ENCODE measurements around the gene TOMM20.
A peak's percentile ranks its signal among the peaks of the same experiment; 100 is the strongest.

TOMM20 gene

GRCh38 chr1:235127203-235127602, 1.4 kb downstream of the TOMM20 start:
- H3K36me3 ChIP-seq (ENCODE audit: control insufficient read depth, insufficient read depth, low read length), result peaks cover 3% of the 10 kb centered on the region; the same call in 1 of the 2 replicates
- DNase-seq (ENCODE audit: extremely low read depth, insufficient read length), result no peak
- TF ChIP-seq CTCF (IDR thresholded peaks at IDR 0.05; ENCODE audit: insufficient read depth, low read length, poor library complexity, severe bottlenecking), result no peak

GRCh38 chr1:235124665-235125064, 4.0 kb downstream of the TOMM20 start:
- DNase-seq (ENCODE audit: extremely low read depth, insufficient read length), result no peak
- TF ChIP-seq CTCF (IDR thresholded peaks at IDR 0.05; ENCODE audit: insufficient read depth, low read length, poor library complexity, severe bottlenecking), result no peak
- Histone ChIP-seq H3K4me3 (replicated peaks; ENCODE audit: low read depth, low read length) (no peak overlapping the region), H3K27me3 (replicated peaks; ENCODE audit: control insufficient read depth, insufficient read depth, low read length) (no peaks in the 10 kb centered on the region), H3K36me3 (ENCODE audit: control insufficient read depth, insufficient read depth, low read length) (peaks cover 3% of the 10 kb centered on the region; the same call in 1 of the 2 replicates)

More at GRCh38 chr1:235127203-235127602, 1.4 kb downstream of the TOMM20 start:
- Histone ChIP-seq H3K27me3 (replicated peaks; ENCODE audit: control insufficient read depth, insufficient read depth, low read length) (no peaks in the 10 kb centered on the region), H3K4me3 (replicated peaks; ENCODE audit: low read depth, low read length) (peak overlapping the region; percentile 100)

GRCh38 chr1:235124111-235124510, 4.5 kb downstream of the TOMM20 start:
- H3K36me3 ChIP-seq (ENCODE audit: control insufficient read depth, insufficient read depth, low read length), result peaks cover 3% of the 10 kb centered on the region; the same call in 1 of the 2 replicates
- H3K27me3 ChIP-seq (replicated peaks; ENCODE audit: control insufficient read depth, insufficient read depth, low read length), result no peaks in the 10 kb centered on the region
- no peak for DNase-seq (ENCODE audit: extremely low read depth, insufficient read length)
- H3K4me3 ChIP-seq (replicated peaks; ENCODE audit: low read depth, low read length), result no peak overlapping the region
- no peak for TF ChIP-seq CTCF (IDR thresholded peaks at IDR 0.05; ENCODE audit: insufficient read depth, low read length, poor library complexity, severe bottlenecking)

GRCh38 chr1:235122348-235122747, 6.3 kb downstream of the TOMM20 start:
- no peak for TF ChIP-seq CTCF (IDR thresholded peaks at IDR 0.05; ENCODE audit: insufficient read depth, low read length, poor library complexity, severe bottlenecking)
- Histone ChIP-seq H3K27me3 (replicated peaks; ENCODE audit: control insufficient read depth, insufficient read depth, low read length) (no peaks in the 10 kb centered on the region), H3K4me3 (replicated peaks; ENCODE audit: low read depth, low read length) (no peak overlapping the region), H3K36me3 (ENCODE audit: control insufficient read depth, insufficient read depth, low read length) (peaks cover 13% of the 10 kb centered on the region)
- no peak for DNase-seq (ENCODE audit: extremely low read depth, insufficient read length)

- H3K36me3 ChIP-seq (ENCODE audit: control insufficient read depth, insufficient read depth, low read length), result peaks cover 27% of the 10 kb centered on the region
- no peak overlapping the region for H3K4me3 ChIP-seq (replicated peaks; ENCODE audit: low read depth, low read length)
- TF ChIP-seq CTCF (IDR thresholded peaks at IDR 0.05; ENCODE audit: insufficient read depth, low read length, poor library complexity, severe bottlenecking), result no peak
- no peaks in the 10 kb centered on the region for H3K27me3 ChIP-seq (replicated peaks; ENCODE audit: control insufficient read depth, insufficient read depth, low read length)
- no peak for DNase-seq (ENCODE audit: extremely low read depth, insufficient read length)
These were observed 15.3 kb downstream of the TOMM20 start for GRCh38 chr1:235113183-235113917.
